Smooth muscle cell of the umbilical artery (primary cell): ENCODE results near the gene TRIM47. TPM values are rescaled to one million over a fixed set of nuclear protein-coding genes. Genes with fewer than 3 reads are reported as not detected.

Experiments
- total RNA-seq: library from RNA; depleted of rRNA; stranded (reverse); fragments of >200 nt; gene quantifications from 2 replicates; pipeline ENCODE4 v1.2.3, GENCODE V29; 2014

TRIM47 gene
- 3.9 and 6.6 TPM in 2 replicates for total RNA-seq

GRCh38 chr17:75878174-75878998 lies at the start of gene TRIM47:
TRIM47 (minus strand) TSS chr17:75878581; CDS start chr17:75878548, 33 bp downstream.

GRCh38 chr17:75904749-75905521 lies 26.6 kb upstream of the TRIM47 start, which contains the start of gene MRPL38:
MRPL38 (minus strand) TSS chr17:75904884; CDS start chr17:75904875, 9 bp downstream.

GRCh38 chr17:75896415-75897159 lies 18.2 kb upstream of the TRIM47 start, which contains the start of gene TRIM65:
TRIM65 (minus strand) TSS chr17:75896951; CDS start chr17:75896937, 14 bp downstream.

GRCh38 chr17:75855310-75856061 lies 22.9 kb downstream of the TRIM47 start, which contains the start of gene WBP2:
WBP2 (minus strand) TSS chr17:75855335; CDS start chr17:75855297, 38 bp downstream.

GRCh38 chr17:75843577-75844529 lies 34.5 kb downstream of the TRIM47 start, which contains the start of gene UNC13D:
UNC13D (minus strand) TSS chr17:75844404; CDS start chr17:75844337, 67 bp downstream.

Other genes with a start within 250 kb of the TRIM47 start
- not detected in 2 replicates for gene SMIM5, start 245.1 kb downstream of the TRIM47 start, total RNA-seq
- 16.0 and 19.9 TPM in 2 replicates for gene RECQL5, start 211.4 kb downstream of the TRIM47 start, total RNA-seq
- gene SAP30BP, start 211.2 kb downstream of the TRIM47 start, total RNA-seq, result 41.9 and 72.0 TPM in 2 replicates
- gene ITGB4, start 157.1 kb downstream of the TRIM47 start, total RNA-seq, result 0.09 and 0.30 TPM in 2 replicates
- gene GALK1, start 113.4 kb downstream of the TRIM47 start, total RNA-seq, result 22.2 and 27.9 TPM in 2 replicates
- gene UNK, start 93.8 kb downstream of the TRIM47 start, total RNA-seq, result 13.1 and 15.9 TPM in 2 replicates
- 0.83 and 2.4 TPM in 2 replicates for gene UNC13D, start 34.2 kb downstream of the TRIM47 start, total RNA-seq
- 29.7 and 39.2 TPM in 2 replicates for gene WBP2, start 23.2 kb downstream of the TRIM47 start, total RNA-seq
- 19.0 and 19.1 TPM in 2 replicates for gene TRIM65, start 18.4 kb upstream of the TRIM47 start, total RNA-seq
- 31.2 and 37.1 TPM in 2 replicates for gene MRPL38, start 26.3 kb upstream of the TRIM47 start, total RNA-seq
- 13.2 and 14.0 TPM in 2 replicates for gene FBF1, start 62.5 kb upstream of the TRIM47 start, total RNA-seq
- gene ACOX1, start 100.6 kb upstream of the TRIM47 start, total RNA-seq, result 71.0 and 92.1 TPM in 2 replicates
- 12.6 and 13.7 TPM in 2 replicates for gene TEN1, start 100.7 kb upstream of the TRIM47 start, total RNA-seq
- gene CDK3, start 122.3 kb upstream of the TRIM47 start, total RNA-seq, result 2.7 and 5.2 TPM in 2 replicates
- gene EVPL, start 148.7 kb upstream of the TRIM47 start, total RNA-seq, result not detected in 2 replicates
- 41.3 and 66.1 TPM in 2 replicates for gene SRP68, start 193.9 kb upstream of the TRIM47 start, total RNA-seq
- not detected in 2 replicates for gene GALR2, start 196.2 kb upstream of the TRIM47 start, total RNA-seq
- gene ZACN, start 200.6 kb upstream of the TRIM47 start, total RNA-seq, result under 0.01 TPM in 1 of 2 replicates, not detected in the other
- gene EXOC7, start 225.2 kb upstream of the TRIM47 start, total RNA-seq, result 89.7 and 107 TPM in 2 replicates